ENCODE data around the gene GTSE1. TPM values are rescaled to one million over a fixed set of nuclear protein-coding genes. Genes with fewer than 3 reads are reported as not detected.

GTSE1 gene
- total RNA-seq, 1 experiment from 2014 or later: 88.1 TPM

GRCh38 chr22:46329616-46330015 lies 32.9 kb downstream of the GTSE1 start:
- H3K27ac ChIP-seq (ENCODE audit: low read depth, low read length, poor library complexity, severe bottlenecking): no peak overlapping the region
- no TSS peak for BruUV-seq (replicated peaks)
- DNase-seq (ENCODE audit: low spot score): no peak
- POLR2A ChIA-PET (ENCODE audit: low non-redundant PET): no interaction called here
- intact Hi-C loops (cut with micrococcal nuclease; ENCODE audit: unreplicated experiment): no loop called here
- CTCF ChIA-PET: no interaction called here
- peaks cover 88% of the 10 kb centered on the region for H3K36me3 ChIP-seq (ENCODE audit: insufficient read depth, low read length, poor library complexity, severe bottlenecking)
- H3K27me3 ChIP-seq (replicated peaks; ENCODE audit: insufficient read depth, low read depth, low read length, poor library complexity): no peaks in the 10 kb centered on the region
- TF ChIP-seq CTCF (conservative IDR thresholded peaks at IDR 0.05; ENCODE audit: low read depth, low read length): no peak
- TF ChIP-seq EZH2 (IDR thresholded peaks at IDR 0.05; ENCODE audit: borderline replicate concordance, low read depth, low read length, poor library complexity, severe bottlenecking): no peak
- H3K4me3 ChIP-seq (ENCODE audit: low read depth, low read length, poor library complexity, severe bottlenecking): no peak overlapping the region
- H3K4me1 ChIP-seq (ENCODE audit: insufficient read depth, low read length, poor library complexity, severe bottlenecking): no peaks in the 10 kb centered on the region
- H3K9me3 ChIP-seq (ENCODE audit: low read depth, low read length, poor library complexity, severe bottlenecking): no peaks in the 10 kb centered on the region

GRCh38 chr22:46330426-46330825 lies 33.8 kb downstream of the GTSE1 start:
- ChIA-PET CTCF (no interaction called here), POLR2A (ENCODE audit: low non-redundant PET) (no interaction called here)
- H3K36me3 ChIP-seq (ENCODE audit: insufficient read depth, low read length, poor library complexity, severe bottlenecking): peaks cover 81% of the 10 kb centered on the region
- H3K9me3 ChIP-seq (ENCODE audit: low read depth, low read length, poor library complexity, severe bottlenecking): no peaks in the 10 kb centered on the region
- no peak overlapping the region for H3K4me3 ChIP-seq (ENCODE audit: low read depth, low read length, poor library complexity, severe bottlenecking)
- intact Hi-C loops (cut with micrococcal nuclease; ENCODE audit: unreplicated experiment): no loop called here
- no peaks in the 10 kb centered on the region for H3K4me1 ChIP-seq (ENCODE audit: insufficient read depth, low read length, poor library complexity, severe bottlenecking)
- H3K27me3 ChIP-seq (replicated peaks; ENCODE audit: insufficient read depth, low read depth, low read length, poor library complexity): no peaks in the 10 kb centered on the region
- BruUV-seq (replicated peaks): no TSS peak
- no peak overlapping the region for H3K27ac ChIP-seq (ENCODE audit: low read depth, low read length, poor library complexity, severe bottlenecking)
- TF ChIP-seq EZH2 (IDR thresholded peaks at IDR 0.05; ENCODE audit: borderline replicate concordance, low read depth, low read length, poor library complexity, severe bottlenecking): no peak
- no peak for TF ChIP-seq CTCF (conservative IDR thresholded peaks at IDR 0.05; ENCODE audit: low read depth, low read length)
- no peak for DNase-seq (ENCODE audit: low spot score)

- Histone ChIP-seq H3K4me1 (ENCODE audit: insufficient read depth, low read length, poor library complexity, severe bottlenecking) (no peaks in the 10 kb centered on the region), H3K27ac (ENCODE audit: low read depth, low read length, poor library complexity, severe bottlenecking) (no peak overlapping the region), H3K9me3 (ENCODE audit: low read depth, low read length, poor library complexity, severe bottlenecking) (no peaks in the 10 kb centered on the region), H3K27me3 (replicated peaks; ENCODE audit: insufficient read depth, low read depth, low read length, poor library complexity) (no peaks in the 10 kb centered on the region), H3K4me3 (ENCODE audit: low read depth, low read length, poor library complexity, severe bottlenecking) (no peak overlapping the region), H3K36me3 (ENCODE audit: insufficient read depth, low read length, poor library complexity, severe bottlenecking) (peaks cover 70% of the 10 kb centered on the region)
- ChIA-PET CTCF (no interaction called here), POLR2A (ENCODE audit: low non-redundant PET) (no interaction called here)
- no peak for DNase-seq (ENCODE audit: low spot score)
- BruUV-seq (replicated peaks): no TSS peak
- intact Hi-C loops (cut with micrococcal nuclease; ENCODE audit: unreplicated experiment): no loop called here
- no peak for TF ChIP-seq EZH2 (IDR thresholded peaks at IDR 0.05; ENCODE audit: borderline replicate concordance, low read depth, low read length, poor library complexity, severe bottlenecking)
- no peak for TF ChIP-seq CTCF (conservative IDR thresholded peaks at IDR 0.05; ENCODE audit: low read depth, low read length)
Measured at GRCh38 chr22:46331496-46331895, 34.8 kb downstream of the GTSE1 start.

Measured in A673 (cell line).